Fibroblast of gingiva (primary cell): ENCODE measurements around the gene NUBP2.

ENCODE experiments used
- DNase-seq: peaks from one replicate; pipeline ENCODE4 v3.0.0-alpha.2; 2011; ENCODE audit warnings: low read depth

NUBP2 gene

DNA sequence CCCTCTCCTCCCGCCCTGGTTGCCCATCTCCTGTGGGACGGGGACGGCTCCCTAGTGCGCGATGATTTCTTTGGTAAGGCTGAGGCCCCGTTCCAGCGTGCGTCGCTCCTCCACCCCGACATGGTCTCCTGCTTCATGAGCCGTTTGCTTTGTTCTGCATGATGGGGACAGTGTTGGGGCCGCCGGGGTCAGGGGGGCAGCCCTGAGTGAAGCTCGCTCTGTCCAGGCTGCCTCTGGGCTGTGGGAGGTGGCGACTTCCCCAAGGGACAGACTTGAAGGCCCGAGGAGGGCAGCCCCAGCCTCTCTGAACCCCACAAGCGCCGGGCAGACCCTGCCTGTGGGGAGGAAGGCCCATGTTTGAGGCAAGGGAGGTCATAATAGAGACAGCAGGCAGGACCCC is 23.8 kb upstream of the NUBP2 start:
- DNase-seq = no peak

DNA sequence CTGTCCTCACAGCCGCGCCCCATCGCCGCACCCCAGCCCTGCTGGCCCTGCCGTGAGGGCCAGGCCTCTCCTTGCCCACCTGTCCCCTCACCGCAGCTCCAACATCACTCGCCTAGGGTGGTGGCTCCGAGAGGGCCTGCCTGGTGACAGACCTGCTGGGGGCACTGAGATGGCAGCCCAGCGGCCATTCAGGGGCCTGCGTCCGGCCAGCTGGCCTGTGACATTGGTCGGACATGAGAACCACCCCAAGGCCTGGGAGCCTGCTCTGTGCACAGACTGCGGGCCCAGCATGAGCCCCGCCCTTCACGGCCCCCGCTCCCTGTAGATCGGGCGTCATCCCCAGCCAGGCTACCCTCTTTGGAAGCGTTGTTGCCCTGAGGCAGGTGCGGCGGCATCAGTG is 23.2 kb upstream of the NUBP2 start:
- DNase-seq = no peak

DNA sequence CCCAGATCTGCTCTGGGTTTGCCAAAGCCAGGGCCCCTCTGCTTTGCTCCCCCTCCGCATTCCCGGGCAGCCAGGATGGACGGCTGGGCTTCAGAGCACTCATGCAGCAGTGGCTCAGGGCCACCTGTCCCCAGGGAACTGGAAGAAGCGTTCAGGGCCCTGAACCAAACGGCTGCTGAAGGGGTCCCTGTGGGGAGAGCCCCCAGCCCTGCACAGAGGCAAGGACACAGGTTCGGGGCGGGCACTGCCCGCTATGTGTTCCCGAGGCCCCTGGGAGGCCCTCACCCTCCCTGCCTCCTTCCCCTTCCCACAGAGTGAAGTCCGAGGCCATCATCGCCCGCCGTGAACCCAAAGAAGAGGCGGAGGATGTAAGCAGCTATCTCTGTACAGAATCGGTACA is 21.8 kb upstream of the NUBP2 start:
- DNase-seq = no peak

DNA sequence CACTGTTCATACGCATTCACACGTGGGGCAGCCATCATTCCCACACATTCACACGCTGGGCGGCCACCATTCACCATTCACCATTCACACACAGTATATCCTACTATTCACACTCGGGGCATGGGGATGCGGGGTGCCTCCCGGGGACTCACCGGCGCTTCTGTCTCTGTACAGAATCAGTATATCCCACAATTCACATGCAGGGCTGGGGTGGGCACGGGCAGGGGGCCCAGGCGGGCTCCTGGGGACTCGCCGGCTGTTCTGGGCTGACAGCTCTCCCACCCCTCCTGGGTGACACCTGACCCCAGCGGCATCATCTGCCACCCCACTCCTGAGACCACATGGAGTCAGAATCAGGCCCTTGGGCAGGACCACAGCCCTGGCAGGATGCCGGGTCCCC is 21.0 kb upstream of the NUBP2 start:
- no peak for DNase-seq

DNA sequence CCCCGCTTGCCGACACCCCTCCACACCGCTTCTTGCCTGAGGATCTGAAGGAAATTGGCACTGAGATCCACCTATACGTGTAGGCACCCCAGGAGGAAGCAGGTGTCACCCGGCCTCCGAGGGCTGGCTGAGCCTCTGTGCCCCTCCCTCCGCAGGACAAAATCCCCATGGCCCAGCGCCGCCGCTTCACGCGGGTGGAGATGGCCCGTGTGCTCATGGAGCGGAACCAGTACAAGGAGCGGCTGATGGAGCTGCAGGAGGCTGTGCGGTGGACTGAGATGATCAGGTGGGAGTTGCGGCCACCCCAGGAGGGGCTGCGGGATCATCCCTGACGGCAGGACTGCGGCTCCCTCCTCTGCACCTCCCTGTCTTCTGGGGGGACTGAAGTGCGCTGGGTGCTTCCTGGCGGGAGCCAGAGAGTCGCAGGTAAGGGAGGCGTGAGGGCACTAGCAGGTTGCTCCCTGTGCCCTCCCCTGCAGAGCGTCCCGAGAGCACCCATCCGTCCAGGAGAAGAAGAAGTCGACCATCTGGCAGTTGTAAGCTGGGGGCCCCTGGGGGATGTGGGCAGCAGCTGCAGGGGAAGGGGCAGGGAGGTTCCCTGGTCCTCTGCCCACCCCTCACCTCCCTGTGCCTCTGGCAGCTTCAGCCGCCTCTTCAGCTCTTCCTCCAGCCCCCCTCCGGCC is 20.4 kb upstream of the NUBP2 start:
- DNase-seq = no peak

DNA sequence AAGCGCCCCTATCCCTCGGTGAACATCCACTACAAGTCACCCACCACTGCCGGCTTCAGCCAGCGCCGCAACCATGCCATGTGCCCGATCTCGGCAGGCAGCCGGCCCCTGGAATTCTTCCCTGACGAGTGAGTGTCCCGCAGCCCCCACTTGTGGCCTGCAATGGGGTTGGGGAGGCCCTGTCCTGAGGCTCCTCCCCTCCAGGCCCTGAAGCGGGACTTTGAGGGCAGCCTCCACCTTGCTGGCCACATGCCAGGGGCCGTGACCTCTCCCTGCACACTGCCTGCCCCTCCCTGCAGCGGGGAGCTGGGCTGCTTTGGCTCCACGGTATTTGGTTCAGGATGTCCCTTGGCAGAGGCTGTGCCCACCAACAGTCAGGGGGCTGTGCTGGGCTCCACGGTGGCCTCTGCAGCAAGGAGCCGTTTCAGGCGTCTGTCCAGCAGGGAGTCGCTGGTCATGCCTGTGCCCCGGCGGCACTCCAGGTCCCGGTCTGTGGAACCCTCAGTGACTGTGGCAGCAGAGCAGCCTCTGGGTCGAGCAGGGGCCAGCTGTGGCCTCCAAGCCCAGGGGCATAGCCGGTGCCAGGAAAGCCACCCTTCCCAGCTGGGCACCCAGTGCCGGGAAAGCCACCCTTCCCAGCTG is 19.8 kb upstream of the NUBP2 start:
- DNase-seq = no peak

DNA sequence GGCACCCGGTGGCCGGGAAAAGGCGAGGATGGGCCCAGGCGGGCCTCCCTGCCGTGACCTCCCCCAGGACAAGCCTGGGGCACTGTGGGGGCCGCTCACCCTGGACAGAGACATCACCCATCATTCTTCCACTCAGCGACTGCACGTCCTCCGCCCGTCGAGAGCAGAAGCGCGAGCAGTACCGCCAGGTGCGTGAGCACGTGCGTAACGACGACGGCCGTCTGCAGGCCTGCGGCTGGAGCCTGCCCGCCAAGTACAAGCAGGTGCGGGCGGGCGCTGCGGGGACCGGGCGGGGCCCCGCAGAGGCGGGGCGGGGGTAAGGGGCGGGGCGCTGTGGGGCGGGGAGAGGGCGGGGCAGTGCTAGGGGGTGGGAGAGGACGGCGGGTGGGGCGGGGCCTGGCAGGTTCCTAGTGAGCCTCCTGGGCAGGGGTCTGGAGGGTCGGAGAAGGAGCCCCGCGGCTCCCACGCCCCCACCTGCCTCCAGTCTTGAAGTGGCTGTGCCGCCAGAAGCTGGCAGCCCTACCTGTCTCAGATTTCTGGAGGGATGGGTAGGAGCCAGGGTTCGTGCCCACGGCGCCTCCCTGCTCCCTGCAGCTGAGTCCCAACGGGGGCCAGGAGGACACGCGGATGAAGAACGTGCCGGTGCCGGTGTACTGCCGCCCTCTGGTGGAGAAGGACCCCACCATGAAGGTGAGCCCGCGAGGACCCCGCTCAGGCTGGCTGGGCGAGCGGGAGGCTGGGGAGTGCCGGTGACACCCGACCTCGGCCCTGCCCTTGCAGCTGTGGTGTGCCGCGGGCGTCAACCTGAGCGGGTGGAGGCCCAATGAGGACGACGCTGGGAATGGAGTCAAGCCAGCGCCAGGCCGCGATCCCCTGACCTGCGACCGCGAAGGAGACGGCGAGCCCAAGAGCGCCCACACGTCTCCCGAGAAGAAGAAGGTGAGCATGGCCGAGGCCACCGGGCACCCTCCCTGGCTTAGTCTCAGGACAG is 18.9 kb upstream of the NUBP2 start:
- no peak for DNase-seq

DNA sequence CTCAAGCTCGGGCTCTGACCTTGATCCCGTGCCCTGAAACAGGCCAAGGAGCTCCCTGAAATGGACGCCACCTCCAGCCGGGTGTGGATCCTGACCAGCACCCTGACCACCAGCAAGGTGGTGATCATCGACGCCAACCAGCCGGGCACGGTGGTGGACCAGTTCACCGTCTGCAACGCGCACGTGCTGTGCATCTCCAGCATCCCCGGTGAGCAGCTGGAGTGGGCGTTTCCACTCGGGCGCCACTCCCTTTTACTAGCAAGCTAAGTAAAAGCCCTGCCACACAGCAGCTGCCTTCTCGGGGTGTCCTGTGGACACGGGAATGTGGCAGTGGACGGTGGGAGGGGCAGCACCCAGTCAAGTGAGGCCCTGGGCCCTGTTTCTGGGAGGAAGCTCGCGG is 17.8 kb upstream of the NUBP2 start:
- DNase-seq = no peak

DNA sequence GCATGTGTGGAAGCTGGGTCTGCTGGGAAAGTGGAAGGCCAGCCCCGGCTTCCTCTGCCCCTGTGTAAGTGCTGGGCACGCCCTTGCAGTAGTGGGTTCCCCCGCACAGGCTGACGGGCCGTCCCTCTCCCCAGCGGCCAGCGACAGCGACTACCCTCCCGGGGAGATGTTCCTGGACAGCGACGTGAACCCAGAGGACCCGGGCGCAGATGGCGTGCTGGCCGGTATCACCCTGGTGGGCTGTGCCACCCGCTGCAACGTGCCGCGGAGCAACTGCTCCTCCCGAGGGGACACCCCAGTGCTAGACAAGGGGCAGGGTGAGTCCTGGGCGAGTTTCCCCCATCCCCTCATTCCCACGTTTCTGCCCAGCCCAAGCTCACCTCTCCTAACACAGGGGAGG is 16.9 kb upstream of the NUBP2 start:
- DNase-seq = no peak

DNA sequence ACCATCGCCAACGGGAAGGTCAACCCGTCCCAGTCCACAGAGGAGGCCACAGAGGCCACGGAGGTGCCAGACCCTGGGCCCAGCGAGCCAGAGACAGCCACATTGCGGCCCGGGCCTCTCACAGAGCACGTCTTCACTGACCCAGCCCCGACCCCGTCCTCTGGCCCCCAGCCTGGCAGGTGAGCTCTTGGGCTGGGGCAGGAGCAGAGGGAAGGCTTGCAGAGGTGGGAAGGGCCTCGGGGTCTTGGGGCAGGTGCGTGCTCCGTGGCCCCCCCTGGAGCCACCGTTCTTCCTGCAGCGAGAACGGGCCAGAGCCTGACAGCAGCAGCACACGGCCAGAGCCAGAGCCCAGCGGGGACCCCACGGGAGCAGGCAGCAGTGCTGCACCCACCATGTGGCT is 16.5 kb upstream of the NUBP2 start:
- no peak for DNase-seq

DNA sequence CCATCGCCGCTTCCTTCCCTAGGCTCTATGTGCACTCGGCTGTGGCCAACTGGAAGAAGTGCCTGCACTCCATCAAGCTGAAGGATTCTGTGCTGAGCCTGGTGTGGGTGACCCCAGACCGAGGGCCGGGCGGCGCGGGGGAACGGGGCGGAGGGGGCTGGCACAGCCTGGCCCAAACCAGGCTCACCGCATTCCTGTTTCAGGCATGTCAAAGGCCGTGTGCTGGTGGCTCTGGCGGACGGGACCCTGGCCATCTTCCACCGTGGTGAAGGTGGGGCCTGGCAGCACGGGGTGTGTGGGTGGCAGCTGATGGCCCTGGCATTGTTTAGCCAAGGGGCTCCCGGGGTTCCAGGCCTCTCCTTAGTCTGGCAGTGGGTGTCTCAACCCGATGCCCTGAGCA is 16.1 kb upstream of the NUBP2 start:
- DNase-seq = no peak

DNA sequence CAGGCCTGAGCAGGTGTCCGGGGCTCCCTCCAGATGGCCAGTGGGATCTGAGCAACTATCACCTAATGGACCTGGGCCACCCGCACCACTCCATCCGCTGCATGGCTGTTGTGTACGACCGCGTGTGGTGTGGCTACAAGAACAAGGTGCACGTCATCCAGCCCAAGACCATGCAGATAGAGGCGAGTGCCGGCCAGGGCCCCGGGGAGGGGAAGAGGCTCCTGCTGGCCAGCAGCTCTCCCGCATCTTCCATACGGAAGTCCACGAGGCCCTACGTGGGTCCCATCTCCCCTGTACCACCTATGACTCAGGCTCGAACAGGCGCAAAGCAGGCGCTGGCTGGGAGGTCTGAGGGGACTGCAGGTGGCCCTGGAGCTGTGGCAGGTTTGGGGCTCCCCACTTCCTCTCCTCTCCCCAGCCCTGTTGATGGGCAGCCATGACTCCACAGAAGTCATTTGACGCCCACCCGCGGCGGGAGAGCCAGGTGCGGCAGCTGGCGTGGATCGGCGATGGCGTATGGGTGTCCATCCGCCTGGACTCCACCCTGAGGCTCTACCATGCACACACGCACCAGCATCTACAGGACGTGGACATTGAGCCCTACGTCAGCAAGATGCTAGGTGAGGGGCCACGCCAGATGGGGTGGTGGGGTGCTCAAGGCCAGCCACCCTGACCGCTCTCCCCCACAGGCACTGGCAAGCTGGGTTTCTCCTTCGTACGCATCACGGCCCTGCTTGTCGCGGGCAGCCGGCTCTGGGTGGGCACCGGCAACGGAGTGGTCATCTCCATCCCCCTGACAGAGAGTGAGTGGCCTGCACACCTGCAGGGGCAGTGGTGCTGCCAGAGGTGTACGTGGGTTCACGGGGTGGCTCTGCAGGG is 15.4 kb upstream of the NUBP2 start:
- DNase-seq = no peak

DNA sequence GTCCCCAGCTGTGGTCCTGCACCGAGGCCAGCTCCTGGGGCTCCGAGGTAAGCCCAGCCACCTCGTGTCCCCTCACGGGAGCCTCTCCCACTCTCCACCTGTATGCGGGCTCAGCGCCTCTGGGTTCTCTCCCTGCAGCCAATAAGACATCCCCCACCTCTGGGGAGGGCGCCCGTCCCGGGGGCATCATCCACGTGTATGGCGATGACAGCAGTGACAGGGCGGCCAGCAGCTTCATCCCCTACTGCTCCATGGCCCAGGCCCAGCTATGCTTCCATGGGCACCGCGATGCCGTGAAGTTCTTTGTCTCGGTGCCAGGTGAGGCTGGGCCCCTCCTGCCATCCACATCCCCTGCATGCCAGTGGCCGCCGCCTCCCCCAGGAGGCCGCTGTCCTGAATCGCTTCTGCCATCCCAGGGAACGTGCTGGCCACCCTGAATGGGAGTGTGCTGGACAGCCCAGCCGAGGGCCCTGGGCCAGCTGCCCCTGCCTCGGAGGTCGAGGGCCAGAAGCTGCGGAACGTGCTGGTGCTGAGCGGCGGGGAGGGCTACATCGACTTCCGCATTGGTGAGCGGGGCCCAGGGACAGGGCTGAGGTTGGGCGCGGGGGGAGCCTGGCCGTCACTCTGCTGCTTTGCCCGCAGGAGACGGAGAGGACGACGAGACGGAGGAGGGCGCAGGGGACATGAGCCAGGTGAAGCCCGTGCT is 14.5 kb upstream of the NUBP2 start:
- DNase-seq = no peak

DNA sequence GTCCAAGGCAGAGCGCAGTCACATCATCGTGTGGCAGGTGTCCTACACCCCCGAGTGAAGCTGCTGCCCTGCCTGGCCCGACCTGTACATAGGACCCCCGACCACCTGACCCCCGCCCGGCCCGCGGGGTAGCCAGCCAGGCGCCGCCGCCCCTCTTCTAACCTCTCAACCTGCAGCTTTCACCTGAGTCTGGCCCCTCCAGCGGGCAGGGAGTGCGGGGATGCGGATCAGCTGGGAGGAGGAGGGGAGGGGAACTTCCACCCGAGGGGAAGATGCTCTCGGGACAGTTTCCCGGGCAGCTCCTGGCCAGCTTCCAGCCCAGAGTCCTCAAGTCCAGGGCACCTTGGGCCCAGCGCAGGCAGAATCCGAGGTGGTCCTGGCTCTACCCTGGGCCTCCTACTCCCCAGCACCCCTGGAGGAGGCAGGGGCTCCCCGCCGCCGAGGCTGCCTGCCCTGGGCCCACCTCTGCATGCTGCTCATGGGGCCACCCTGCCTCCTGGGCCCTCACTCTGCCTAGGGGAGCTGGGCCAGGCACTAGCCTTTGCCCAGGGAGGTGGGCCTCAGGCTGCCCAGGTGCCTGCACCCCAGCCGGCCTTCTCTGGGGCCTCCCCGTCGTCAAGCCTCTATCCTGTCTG is 13.9 kb upstream of the NUBP2 start:
- DNase-seq = no peak

DNA sequence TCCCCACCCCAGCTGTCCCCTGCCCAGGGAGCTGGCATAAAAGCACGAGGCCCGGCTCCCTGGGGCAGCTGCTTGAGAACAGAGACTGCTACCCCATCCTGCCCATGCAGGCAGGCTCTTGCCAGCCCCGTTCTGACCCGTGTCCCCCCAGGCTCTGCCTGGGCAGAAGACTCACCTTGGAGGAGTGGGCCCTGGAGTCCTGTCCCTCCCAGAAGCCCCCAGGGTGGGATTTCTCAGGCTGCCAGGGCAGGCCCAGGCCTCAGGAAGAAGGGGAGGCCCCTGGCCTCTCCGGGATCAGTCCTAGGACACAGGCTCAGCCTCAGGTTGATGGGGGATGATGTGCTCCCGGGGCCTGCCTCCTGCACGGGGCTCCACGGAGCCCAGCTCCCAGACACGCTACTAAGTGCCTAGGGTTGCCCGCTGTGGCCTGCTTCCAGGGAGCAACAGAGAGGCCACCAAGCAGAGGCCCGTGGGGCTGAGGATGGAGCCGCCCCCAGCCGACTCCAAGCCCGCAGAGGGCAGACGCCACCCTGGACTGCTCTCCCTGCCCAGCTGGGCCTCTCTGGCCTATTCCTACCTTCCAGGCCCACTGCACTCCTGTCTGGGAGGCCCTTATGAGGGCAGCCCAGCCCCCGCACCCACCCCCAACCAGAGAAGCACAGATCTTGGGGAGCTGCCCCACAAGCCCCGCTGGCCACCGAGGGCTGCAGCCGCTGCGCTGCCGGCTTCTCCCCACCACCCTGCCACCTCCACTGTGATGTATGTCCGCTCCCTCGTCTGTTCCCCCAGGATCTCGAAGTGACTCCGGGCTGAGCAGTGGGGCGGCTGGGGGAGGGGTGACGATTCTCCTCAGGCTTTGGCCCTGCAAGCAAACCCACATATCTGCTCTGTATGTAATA is 13.1 kb upstream of the NUBP2 start:
- DNase-seq = no peak

DNA sequence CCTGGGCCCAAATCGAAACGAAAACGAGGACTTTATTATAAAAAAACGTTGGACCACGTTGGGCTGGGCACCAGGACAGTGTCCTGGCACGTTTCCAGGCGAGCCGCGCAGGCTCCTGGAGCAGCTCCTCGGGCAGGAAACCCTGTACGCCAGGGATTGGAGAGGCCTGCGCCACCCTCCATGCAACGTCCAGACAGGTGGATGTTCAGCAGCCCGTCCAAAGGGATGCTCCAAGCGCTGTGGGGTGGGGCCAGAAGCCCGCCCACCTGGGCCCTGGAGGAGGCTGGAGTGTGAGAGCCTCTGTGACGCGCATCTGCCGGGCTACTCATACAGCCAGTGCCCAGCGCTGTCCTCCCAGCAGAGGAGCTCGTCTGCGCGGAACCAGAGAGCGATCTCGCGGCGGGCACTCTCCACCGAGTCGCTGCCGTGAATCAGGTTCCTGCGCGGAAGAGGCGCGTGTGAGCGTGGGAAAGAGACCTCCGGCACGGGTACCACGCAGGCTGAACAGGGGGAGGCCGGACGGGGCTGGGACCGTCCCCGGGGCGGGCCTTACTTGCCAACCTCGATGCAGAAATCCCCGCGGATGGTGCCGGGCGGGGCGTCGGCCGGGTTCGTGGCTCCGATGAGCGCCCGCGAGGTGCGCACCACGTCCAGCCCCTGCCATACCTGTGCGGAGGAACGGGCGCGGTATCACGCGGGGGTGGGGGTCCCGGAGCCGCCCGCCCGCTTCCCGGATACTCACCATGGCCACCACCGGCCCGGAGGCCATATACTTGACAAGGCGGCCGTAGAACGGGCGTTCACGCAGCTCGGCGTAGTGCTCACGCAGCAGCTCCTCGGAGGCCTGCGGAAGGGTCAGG is 12.2 kb upstream of the NUBP2 start:
- DNase-seq = peak; percentile 54

DNA sequence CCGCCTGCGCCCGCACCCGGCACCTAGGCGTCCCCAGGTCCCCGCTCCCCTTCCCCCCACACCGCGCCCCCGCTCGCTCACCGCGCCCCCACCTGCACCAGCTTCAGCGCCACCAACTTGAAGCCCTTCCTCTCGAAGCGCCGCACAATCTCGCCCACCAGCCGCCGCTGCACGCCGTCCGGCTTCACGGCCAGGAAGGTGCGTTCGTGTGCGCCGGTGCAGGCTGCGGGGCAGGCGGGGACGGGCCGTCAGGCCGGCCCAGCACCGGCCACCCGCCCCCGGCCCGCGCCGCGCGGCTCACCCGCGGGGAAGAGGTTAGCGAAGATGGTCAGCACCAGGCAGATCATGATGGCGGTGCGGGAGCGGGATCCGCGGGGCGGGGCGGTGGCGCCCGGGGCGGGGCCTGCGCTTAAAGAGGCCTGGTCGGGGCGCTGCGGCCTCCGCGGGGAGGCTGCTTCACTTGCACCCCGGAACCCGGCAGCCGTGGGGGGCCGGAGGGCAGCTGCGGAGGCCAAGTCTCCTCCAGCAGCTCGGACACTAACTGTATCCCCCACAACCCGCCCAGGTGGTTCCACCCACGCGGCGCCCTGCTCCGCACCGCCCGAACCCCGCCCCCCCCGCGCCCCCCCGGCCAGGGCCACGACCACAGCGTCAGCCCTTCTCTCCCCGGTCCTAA is 11.4 kb upstream of the NUBP2 start, which contains the start of gene NME3:
Gene NME3 (minus strand): TSS at position 356 of the 676 bp plus-strand sequence. CDS start 9 bp downstream, at position 347.
- peak; percentile 67 for DNase-seq

DNA sequence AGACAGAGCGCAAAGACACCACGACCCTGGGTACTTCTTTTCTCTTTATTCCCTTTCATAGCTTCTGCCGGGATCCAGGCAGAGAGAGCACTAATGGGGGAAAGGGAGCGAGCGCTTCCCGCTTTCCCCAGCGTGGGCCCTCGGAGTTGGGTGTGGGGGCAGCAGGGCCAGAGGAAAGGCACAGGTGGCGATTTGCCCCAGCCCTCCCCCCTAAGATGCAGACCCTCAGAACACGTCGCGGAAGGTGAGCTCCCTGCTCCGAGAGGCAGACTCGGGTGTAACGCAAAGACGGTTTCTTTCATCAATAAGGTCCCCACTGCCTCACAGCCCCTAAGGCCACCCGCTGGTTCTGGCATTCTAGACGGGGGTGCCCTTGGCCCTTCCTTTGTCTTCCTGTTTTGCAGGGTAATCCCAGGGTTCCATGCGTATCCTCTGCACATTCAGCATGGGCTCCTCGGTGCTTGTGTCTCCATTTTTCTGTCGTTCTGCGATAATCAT is 10.8 kb upstream of the NUBP2 start:
- DNase-seq = no peak
